ENCODE measurements around the gene TRPV5. TPM values are rescaled to one million over a fixed set of nuclear protein-coding genes. Genes with fewer than 3 reads are reported as not detected.

Gene TRPV5
- total and polyA plus RNA-seq, 4 donors, result under 0.01 to 0.23 TPM; not detected in 2

DNA sequence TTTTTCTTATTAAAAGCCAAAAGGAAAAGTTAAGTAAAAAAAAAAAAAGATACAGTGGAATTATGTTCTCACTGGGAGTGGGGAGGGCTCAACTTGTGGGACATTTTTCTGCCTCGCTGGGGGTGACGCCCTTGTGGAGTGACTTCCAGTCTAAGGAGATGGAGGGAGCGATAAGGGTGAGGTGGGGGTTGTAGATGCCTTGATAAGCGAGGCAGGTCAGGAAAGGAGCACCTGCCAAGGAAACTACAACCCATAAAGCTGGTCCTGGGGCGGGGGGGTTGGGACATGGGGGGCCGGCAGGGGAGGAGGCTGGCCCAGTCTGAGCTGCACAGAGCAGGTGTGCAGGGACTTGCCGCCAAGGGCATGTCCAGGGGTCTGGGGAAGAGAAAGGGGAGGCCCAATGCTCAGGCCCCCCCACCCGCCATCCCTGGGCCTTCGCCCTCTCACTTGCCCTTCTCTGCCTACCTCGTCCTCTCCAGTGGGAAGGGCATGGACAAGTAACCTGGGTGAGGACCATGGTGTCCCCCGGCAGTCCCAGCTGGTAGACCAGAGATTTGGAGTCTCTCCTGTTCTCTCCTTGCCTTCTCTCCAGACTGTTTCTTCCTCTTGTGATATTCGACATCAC is 2.5 kb upstream of the TRPV5 start (continued):
- TF ChIP-seq, protein P1, sequence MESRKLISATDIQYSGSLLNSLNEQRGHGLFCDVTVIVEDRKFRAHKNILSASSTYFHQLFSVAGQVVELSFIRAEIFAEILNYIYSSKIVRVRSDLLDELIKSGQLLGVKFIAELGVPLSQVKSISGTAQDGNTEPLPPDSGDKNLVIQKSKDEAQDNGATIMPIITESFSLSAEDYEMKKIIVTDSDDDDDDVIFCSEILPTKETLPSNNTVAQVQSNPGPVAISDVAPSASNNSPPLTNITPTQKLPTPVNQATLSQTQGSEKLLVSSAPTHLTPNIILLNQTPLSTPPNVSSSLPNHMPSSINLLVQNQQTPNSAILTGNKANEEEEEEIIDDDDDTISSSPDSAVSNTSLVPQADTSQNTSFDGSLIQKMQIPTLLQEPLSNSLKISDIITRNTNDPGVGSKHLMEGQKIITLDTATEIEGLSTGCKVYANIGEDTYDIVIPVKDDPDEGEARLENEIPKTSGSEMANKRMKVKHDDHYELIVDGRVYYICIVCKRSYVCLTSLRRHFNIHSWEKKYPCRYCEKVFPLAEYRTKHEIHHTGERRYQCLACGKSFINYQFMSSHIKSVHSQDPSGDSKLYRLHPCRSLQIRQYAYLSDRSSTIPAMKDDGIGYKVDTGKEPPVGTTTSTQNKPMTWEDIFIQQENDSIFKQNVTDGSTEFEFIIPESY (IDR thresholded peaks at IDR 0.05), result no peak
- TF ChIP-seq NR2F2 (IDR thresholded peaks at IDR 0.05) (no peak), TAF1 (conservative IDR thresholded peaks at IDR 0.05) (no peak)
- TF ChIP-seq, protein P2, sequence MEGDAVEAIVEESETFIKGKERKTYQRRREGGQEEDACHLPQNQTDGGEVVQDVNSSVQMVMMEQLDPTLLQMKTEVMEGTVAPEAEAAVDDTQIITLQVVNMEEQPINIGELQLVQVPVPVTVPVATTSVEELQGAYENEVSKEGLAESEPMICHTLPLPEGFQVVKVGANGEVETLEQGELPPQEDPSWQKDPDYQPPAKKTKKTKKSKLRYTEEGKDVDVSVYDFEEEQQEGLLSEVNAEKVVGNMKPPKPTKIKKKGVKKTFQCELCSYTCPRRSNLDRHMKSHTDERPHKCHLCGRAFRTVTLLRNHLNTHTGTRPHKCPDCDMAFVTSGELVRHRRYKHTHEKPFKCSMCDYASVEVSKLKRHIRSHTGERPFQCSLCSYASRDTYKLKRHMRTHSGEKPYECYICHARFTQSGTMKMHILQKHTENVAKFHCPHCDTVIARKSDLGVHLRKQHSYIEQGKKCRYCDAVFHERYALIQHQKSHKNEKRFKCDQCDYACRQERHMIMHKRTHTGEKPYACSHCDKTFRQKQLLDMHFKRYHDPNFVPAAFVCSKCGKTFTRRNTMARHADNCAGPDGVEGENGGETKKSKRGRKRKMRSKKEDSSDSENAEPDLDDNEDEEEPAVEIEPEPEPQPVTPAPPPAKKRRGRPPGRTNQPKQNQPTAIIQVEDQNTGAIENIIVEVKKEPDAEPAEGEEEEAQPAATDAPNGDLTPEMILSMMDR (IDR thresholded peaks at IDR 0.05; ENCODE audit: low read depth, low read length, missing input control), result no peak
- TF ChIP-seq, protein P3, sequence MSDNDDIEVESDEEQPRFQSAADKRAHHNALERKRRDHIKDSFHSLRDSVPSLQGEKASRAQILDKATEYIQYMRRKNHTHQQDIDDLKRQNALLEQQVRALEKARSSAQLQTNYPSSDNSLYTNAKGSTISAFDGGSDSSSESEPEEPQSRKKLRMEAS (IDR thresholded peaks at IDR 0.05), result no peak

DNA sequence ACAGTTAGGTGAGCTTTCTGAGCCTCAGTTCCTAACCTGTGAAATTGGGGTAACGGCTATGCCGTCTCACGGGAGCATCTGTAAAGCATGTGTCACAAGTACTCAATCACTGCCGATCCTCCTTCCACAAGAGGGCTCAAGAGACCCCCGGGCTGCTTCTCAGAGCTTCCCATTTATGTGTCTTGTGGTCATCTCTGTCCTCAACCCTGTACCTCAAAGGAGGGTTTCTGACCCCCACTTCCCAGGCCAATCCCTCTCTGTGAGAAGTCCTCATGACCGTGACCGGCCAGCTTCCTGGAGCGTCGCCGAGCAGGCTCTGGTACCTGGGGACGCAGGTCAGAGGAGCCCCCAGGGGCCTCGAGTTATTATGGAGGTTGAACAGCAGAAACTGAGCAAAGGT is 510 bp upstream of the TRPV5 start:
- no peaks in the 10 kb centered on the region for H3K4me1 ChIP-seq (ENCODE audit: control insufficient read depth in 4 of 4, insufficient read depth in 4 of 4, low read length in 3 of 4)
- no peaks in the 10 kb centered on the region for H3K27me3 ChIP-seq (ENCODE audit: control insufficient read depth in 4 of 4, insufficient read depth in 4 of 4, low read length in 3 of 4)
- WGBS, result 80% methylated on average over 12 of the region's 12 CpGs
- H3K4me3 ChIP-seq (ENCODE audit: low read depth in 1 of 3, low read length in 3 of 3), result no peak overlapping the region
- no peak overlapping the region for H3K9ac ChIP-seq (ENCODE audit: low read depth in 1 of 2, low read length in 2 of 2)
- H3K36me3 ChIP-seq (ENCODE audit: control insufficient read depth in 4 of 4, insufficient read depth in 3 of 4, low read depth in 1 of 4, low read length in 3 of 4), result no peaks in the 10 kb centered on the region
- no peaks in the 10 kb centered on the region for H3K9me3 ChIP-seq (ENCODE audit: control insufficient read depth in 4 of 4, low read length in 3 of 4)
- no peak for TF ChIP-seq FOXA1 (IDR thresholded peaks at IDR 0.05)
- no peak for TF ChIP-seq NR2F2 (IDR thresholded peaks at IDR 0.05)
- no peak for DNase-seq (ENCODE audit: low spot score)
- H3K27ac ChIP-seq (ENCODE audit: low read depth in 1 of 2, low read length in 2 of 2), result no peak overlapping the region

DNA sequence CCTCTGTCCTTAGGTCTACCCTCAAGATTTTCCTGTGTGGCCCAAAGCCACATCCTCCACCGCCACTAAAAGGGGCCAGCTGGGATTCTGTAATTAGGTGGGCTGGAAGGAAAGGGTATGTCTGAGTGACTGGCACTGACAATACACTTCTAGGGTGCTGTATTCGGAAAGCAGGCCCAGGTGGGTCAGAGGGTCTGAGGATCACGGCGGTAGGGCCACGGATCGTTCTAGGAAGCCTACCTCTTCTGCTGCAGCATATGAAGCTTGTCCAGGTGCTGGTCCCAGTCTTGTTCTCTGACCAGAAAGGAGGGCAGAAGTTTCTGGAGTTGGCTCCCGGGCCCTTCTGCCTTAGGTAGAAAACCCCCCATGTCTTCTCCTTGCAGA is 462 bp downstream of the TRPV5 start:
- WGBS, result 88% methylated on average over 7 of the region's 7 CpGs
- Histone ChIP-seq H3K4me3 (ENCODE audit: low read depth in 1 of 3, low read length in 3 of 3) (no peak overlapping the region), H3K27me3 (ENCODE audit: control insufficient read depth in 4 of 4, insufficient read depth in 4 of 4, low read length in 3 of 4) (no peaks in the 10 kb centered on the region), H3K9ac (ENCODE audit: low read depth in 1 of 2, low read length in 2 of 2) (no peak overlapping the region), H3K27ac (ENCODE audit: low read depth in 1 of 2, low read length in 2 of 2) (no peak overlapping the region), H3K36me3 (ENCODE audit: control insufficient read depth in 4 of 4, insufficient read depth in 3 of 4, low read depth in 1 of 4, low read length in 3 of 4) (no peaks in the 10 kb centered on the region), H3K4me1 (ENCODE audit: control insufficient read depth in 4 of 4, insufficient read depth in 4 of 4, low read length in 3 of 4) (no peaks in the 10 kb centered on the region), H3K9me3 (ENCODE audit: control insufficient read depth in 4 of 4, low read length in 3 of 4) (no peaks in the 10 kb centered on the region)
- TF ChIP-seq FOXA2 (IDR thresholded peaks at IDR 0.05) (no peak), NR2F2 (IDR thresholded peaks at IDR 0.05) (no peak), HNF4A (conservative IDR thresholded peaks at IDR 0.05) (no peak), TAF1 (conservative IDR thresholded peaks at IDR 0.05) (no peak), HNF4G (IDR thresholded peaks at IDR 0.05) (no peak), EGR1 (IDR thresholded peaks at IDR 0.05; ENCODE audit: low read depth in 2 of 2) (no peak), FOXA1 (IDR thresholded peaks at IDR 0.05) (no peak), RXRA (IDR thresholded peaks at IDR 0.05) (no peak), JUND (IDR thresholded peaks at IDR 0.05) (no peak), SP1 (IDR thresholded peaks at IDR 0.05) (no peak), GABPA (IDR thresholded peaks at IDR 0.05 in 1 of 2, conservative IDR thresholded peaks at IDR 0.05 in 1 of 2) (no peak), RAD21 (IDR thresholded peaks at IDR 0.05) (no peak)
- TF ChIP-seq, protein P4, sequence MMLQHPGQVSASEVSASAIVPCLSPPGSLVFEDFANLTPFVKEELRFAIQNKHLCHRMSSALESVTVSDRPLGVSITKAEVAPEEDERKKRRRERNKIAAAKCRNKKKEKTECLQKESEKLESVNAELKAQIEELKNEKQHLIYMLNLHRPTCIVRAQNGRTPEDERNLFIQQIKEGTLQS (IDR thresholded peaks at IDR 0.05), result no peak
- TF ChIP-seq, protein P3 (IDR thresholded peaks at IDR 0.05), result no peak
- TF ChIP-seq, protein P2 (IDR thresholded peaks at IDR 0.05; ENCODE audit: low read depth, low read length, missing input control), result no peak
- TF ChIP-seq, protein P1 (IDR thresholded peaks at IDR 0.05), result no peak
- TF ChIP-seq, protein P5, sequence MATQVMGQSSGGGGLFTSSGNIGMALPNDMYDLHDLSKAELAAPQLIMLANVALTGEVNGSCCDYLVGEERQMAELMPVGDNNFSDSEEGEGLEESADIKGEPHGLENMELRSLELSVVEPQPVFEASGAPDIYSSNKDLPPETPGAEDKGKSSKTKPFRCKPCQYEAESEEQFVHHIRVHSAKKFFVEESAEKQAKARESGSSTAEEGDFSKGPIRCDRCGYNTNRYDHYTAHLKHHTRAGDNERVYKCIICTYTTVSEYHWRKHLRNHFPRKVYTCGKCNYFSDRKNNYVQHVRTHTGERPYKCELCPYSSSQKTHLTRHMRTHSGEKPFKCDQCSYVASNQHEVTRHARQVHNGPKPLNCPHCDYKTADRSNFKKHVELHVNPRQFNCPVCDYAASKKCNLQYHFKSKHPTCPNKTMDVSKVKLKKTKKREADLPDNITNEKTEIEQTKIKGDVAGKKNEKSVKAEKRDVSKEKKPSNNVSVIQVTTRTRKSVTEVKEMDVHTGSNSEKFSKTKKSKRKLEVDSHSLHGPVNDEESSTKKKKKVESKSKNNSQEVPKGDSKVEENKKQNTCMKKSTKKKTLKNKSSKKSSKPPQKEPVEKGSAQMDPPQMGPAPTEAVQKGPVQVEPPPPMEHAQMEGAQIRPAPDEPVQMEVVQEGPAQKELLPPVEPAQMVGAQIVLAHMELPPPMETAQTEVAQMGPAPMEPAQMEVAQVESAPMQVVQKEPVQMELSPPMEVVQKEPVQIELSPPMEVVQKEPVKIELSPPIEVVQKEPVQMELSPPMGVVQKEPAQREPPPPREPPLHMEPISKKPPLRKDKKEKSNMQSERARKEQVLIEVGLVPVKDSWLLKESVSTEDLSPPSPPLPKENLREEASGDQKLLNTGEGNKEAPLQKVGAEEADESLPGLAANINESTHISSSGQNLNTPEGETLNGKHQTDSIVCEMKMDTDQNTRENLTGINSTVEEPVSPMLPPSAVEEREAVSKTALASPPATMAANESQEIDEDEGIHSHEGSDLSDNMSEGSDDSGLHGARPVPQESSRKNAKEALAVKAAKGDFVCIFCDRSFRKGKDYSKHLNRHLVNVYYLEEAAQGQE (IDR thresholded peaks at IDR 0.05), result no peak
- DNase-seq (ENCODE audit: low spot score), result no peak

Measured in liver (tissue), 9 donors.